MM.1S (cell line): Measurements from ENCODE around the gene RNF220.

Experiments
- CTCF ChIP-seq: fragments of 300-600 bp; sonication (generic); IDR thresholded peaks from 2 replicates; pipeline ENCODE4 v1.5.1; 2016; ENCODE audit warnings: antibody characterized with exemption, low read length, mixed read lengths
- EZH2 ChIP-seq: fragments of 300-600 bp; sonication (generic); optimal IDR thresholded peaks from 2 replicates; pipeline ENCODE3; 2017; ENCODE audit warnings: low read depth, mild to moderate bottlenecking, antibody characterized with exemption, low read length, mixed read lengths
- EZH2phosphoT487 ChIP-seq: fragments of 300-600 bp; sonication (generic); IDR thresholded peaks from 2 replicates; pipeline ENCODE4 v1.6.1; 2018; ENCODE audit warnings: antibody characterized with exemption, low read length

- TF ChIP-seq EZH2 (no peak), CTCF (no peak), EZH2phosphoT487 (no peak)
Observed at GRCh38 chr1:44359234-44359935, 45.7 kb upstream of the RNF220 start.
